PC-3 (cell line): ENCODE data around the gene TTF1. TPM values are rescaled to one million over a fixed set of nuclear protein-coding genes. Genes with fewer than 3 reads are reported as not detected.

ENCODE experiments used
- ATAC-seq: fragments of 200-7000 bp; cut with Tn5 transposase; 2 replicates; pipeline ENCODE4 v1.9.1; 2020; ENCODE audit warnings: mild to moderate bottlenecking, moderate library complexity
- BruUV-seq: library from RNA; stranded (reverse); fragments of 400-500 nt; replicated peaks from 2 replicates; lab custom pipeline; 2021; lab: Mats Ljungman, UMichigan
- CTCF ChIA-PET: fragments of 300-600 bp; sonication (Branson Sonifier 250); formaldehyde crosslinking; loops from one replicate; lab custom pipeline; 2022; ENCODE audit warnings: antibody characterized with exemption; lab: Charles Lee
- POLR2A ChIA-PET: fragments of 300-600 bp; sonication (Branson Sonifier 250); formaldehyde crosslinking; loops from one replicate; lab custom pipeline; 2022; ENCODE audit warnings: antibody characterized with exemption; ENCODE audit not compliant: unreplicated experiment; lab: Charles Lee
- DNase-seq: peaks from one replicate; pipeline ENCODE4 v3.0.0-alpha.2; 2015
- H2AFZ ChIP-seq: fragments of 300-600 bp; sonication (generic); 2 replicates; pipeline ENCODE4 v1.6.0; 2016; ENCODE audit warnings: antibody characterized with exemption, low read length
- H3F3A ChIP-seq: fragments of 300-600 bp; sonication (generic); one replicate; pipeline ENCODE4 v1.6.0; 2017; ENCODE audit warnings: antibody characterized with exemption, low read length, control low read depth, mild to moderate bottlenecking; ENCODE audit not compliant: unreplicated experiment
- H3K27ac ChIP-seq: fragments of 300-600 bp; sonication (generic); 2 replicates; pipeline ENCODE4 v1.5.1; 2016; ENCODE audit warnings: mild to moderate bottlenecking, low read length
- H3K27me3 ChIP-seq: fragments of 300-600 bp; sonication (generic); 2 replicates; pipeline ENCODE4 v1.6.1; 2016; ENCODE audit warnings: low read length, mixed read lengths
- H3K36me3 ChIP-seq: fragments of 300-600 bp; sonication (generic); 2 replicates; pipeline ENCODE4 v1.6.1; 2016; ENCODE audit warnings: low read depth, mixed run types, low read length, mixed read lengths
- H3K4me1 ChIP-seq: fragments of 300-600 bp; sonication (generic); 2 replicates; pipeline ENCODE4 v1.5.1; 2016; ENCODE audit warnings: low read length; ENCODE audit not compliant: insufficient read depth
- H3K4me2 ChIP-seq: fragments of 300-600 bp; sonication (generic); 2 replicates; pipeline ENCODE4 v1.6.0; 2016; ENCODE audit warnings: low read length
- H3K4me3 ChIP-seq: fragments of 300-600 bp; sonication (generic); 2 replicates; pipeline ENCODE4 v1.5.1; 2016; ENCODE audit warnings: mild to moderate bottlenecking, low read length, mixed read lengths
- H3K79me2 ChIP-seq: fragments of 300-600 bp; sonication (generic); 2 replicates; pipeline ENCODE4 v1.6.1; 2017; ENCODE audit warnings: low read length, mixed read lengths
- H3K9ac ChIP-seq: fragments of 300-600 bp; sonication (generic); 2 replicates; pipeline ENCODE4 v1.6.0; 2016; ENCODE audit warnings: mild to moderate bottlenecking, low read length
- H3K9me2 ChIP-seq: fragments of 300-600 bp; sonication (generic); replicated peaks from 2 replicates; pipeline ENCODE4 v1.6.1; 2016; ENCODE audit warnings: mixed run types, low read length, mixed read lengths
- H3K9me3 ChIP-seq: fragments of 300-600 bp; sonication (generic); 2 replicates; pipeline ENCODE4 v1.6.1; 2016; ENCODE audit warnings: low read length, mixed read lengths
- H4K20me1 ChIP-seq: fragments of 300-600 bp; sonication (generic); 2 replicates; pipeline ENCODE4 v1.6.1; 2016; ENCODE audit warnings: low read length, mixed read lengths
- CTCF ChIP-seq: fragments of 300-600 bp; sonication (generic); conservative IDR thresholded peaks from 2 replicates; pipeline ENCODE4 v1.5.1; 2017; ENCODE audit warnings: antibody characterized with exemption, low read depth, mild to moderate bottlenecking, low read length
- EZH2 ChIP-seq: fragments of 300-600 bp; sonication (generic); IDR thresholded peaks from one replicate; pipeline ENCODE4 v1.6.1; 2017; ENCODE audit warnings: antibody characterized with exemption, mild to moderate bottlenecking, low read length; ENCODE audit not compliant: unreplicated experiment
- EZH2phosphoT487 ChIP-seq: fragments of 300-600 bp; sonication (generic); IDR thresholded peaks from 2 replicates; pipeline ENCODE4 v1.6.1; 2018; ENCODE audit warnings: mild to moderate bottlenecking, antibody characterized with exemption, low read length, borderline replicate concordance
- intact Hi-C: fragments of 100-400 bp; cut with micrococcal nuclease; formaldehyde crosslinking; loops from 2 replicates; pipeline ENCODE4 v1.9.0; 2023
- total RNA-seq: library from RNA; depleted of rRNA; stranded (reverse); fragments of >200 nt; gene quantifications from 2 replicates; pipeline ENCODE4 v1.2.3, GENCODE V29; 2014

Gene TTF1
- total RNA-seq, 1 experiment from 2014 or later: 9.6 TPM

DNA sequence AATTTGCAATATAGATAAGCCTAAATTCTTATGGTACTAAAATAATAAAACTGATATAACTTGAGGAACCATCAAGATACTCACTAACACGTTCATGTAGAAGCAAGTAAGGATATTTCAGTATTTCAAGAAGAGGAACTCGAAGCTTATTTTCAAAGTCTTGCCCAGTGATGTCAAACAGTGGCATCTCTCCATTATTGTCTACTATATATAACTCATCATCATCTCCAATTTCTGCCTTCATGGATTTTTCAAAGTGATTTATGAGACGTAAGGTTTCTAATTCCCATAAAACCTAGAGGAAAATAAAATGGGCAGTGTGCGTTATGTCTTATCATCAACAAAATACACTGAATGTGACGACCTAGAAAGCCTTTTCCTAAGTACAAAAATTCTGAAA, 60.5 kb downstream of the TTF1 start:
- H3K9ac ChIP-seq: no peak overlapping the region
- no peak overlapping the region for H3K4me3 ChIP-seq
- no peaks in the 10 kb centered on the region for H3K27me3 ChIP-seq
- no peak for TF ChIP-seq EZH2
- no peak for TF ChIP-seq EZH2phosphoT487
- no peak for TF ChIP-seq CTCF
- ChIA-PET POLR2A (no interaction called here), CTCF (no interaction called here)
- no peaks in the 10 kb centered on the region for H3K4me1 ChIP-seq
- 0 out of 2 replicates have a peak, but pooled peaks cover 4% of the 10 kb centered on the region for H3K79me2 ChIP-seq
- H3K9me2 ChIP-seq: no peaks in the 10 kb centered on the region
- no TSS peak for BruUV-seq
- no peak for ATAC-seq
- H3K4me2 ChIP-seq: no peak overlapping the region
- H3K27ac ChIP-seq: no peak overlapping the region
- no peaks in the 10 kb centered on the region for H3K9me3 ChIP-seq
- peaks cover 32% of the 10 kb centered on the region for H3K36me3 ChIP-seq
- DNase-seq: no peak
- intact Hi-C loops: no loop called here
- H2AFZ ChIP-seq: no peak overlapping the region
- no peaks in the 10 kb centered on the region for H4K20me1 ChIP-seq
- no peaks in the 10 kb centered on the region for H3F3A ChIP-seq

- no TSS peak for BruUV-seq
- H3K4me3 ChIP-seq: no peak overlapping the region
- ATAC-seq: no peak
- no peak for DNase-seq
- no peaks in the 10 kb centered on the region for H3F3A ChIP-seq
- H3K9ac ChIP-seq: no peak overlapping the region
- no peak overlapping the region for H2AFZ ChIP-seq
- no peaks in the 10 kb centered on the region for H3K79me2 ChIP-seq
- no peak for TF ChIP-seq CTCF
- no peak for TF ChIP-seq EZH2phosphoT487
- TF ChIP-seq EZH2: no peak
- H3K9me3 ChIP-seq: no peaks in the 10 kb centered on the region
- intact Hi-C loops: no loop called here
- peaks cover 26% of the 10 kb centered on the region for H3K36me3 ChIP-seq
- H3K4me2 ChIP-seq: no peak overlapping the region
- no peaks in the 10 kb centered on the region for H3K27me3 ChIP-seq
- CTCF ChIA-PET: no interaction called here
- POLR2A ChIA-PET: no interaction called here
- no peaks in the 10 kb centered on the region for H4K20me1 ChIP-seq
- no peak overlapping the region for H3K27ac ChIP-seq
- H3K4me1 ChIP-seq: no peaks in the 10 kb centered on the region
- no peaks in the 10 kb centered on the region for H3K9me2 ChIP-seq
Observed at GRCh38 chr9:132341177-132341840, 65.3 kb downstream of the TTF1 start.

DNA sequence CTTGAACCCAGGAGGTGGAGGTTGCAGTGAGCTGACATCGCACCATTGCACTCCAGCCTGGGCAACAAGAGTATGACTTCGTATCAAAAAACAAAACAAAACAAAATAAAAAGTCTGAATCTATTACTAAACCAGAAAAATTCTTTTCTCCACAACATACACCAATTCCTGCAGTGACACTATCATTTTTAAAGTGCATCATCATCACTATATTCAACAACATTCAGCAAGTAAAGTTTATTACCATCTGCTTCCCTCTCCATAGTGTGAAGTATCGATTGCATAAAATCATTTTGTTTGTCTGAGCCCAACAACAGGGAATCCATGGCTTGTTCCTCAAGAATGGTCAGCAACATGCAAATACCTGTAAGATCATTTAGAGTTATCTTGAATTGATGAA, 72.3 kb downstream of the TTF1 start:
- no peak overlapping the region for H3K9ac ChIP-seq
- no peak overlapping the region for H3K27ac ChIP-seq
- H3K9me3 ChIP-seq: no peaks in the 10 kb centered on the region
- no peak overlapping the region for H3K4me2 ChIP-seq
- H3K4me1 ChIP-seq: no peaks in the 10 kb centered on the region
- H3F3A ChIP-seq: no peaks in the 10 kb centered on the region
- H3K79me2 ChIP-seq: no peaks in the 10 kb centered on the region
- no peak overlapping the region for H2AFZ ChIP-seq
- ATAC-seq (no peak), DNase-seq (no peak)
- CTCF ChIA-PET: no interaction called here
- H3K36me3 ChIP-seq: peaks cover 27% of the 10 kb centered on the region
- POLR2A ChIA-PET: no interaction called here
- H3K9me2 ChIP-seq: no peaks in the 10 kb centered on the region
- no peaks in the 10 kb centered on the region for H3K27me3 ChIP-seq
- no TSS peak for BruUV-seq
- intact Hi-C loops: no loop called here
- TF ChIP-seq EZH2phosphoT487 (no peak), CTCF (no peak), EZH2 (no peak)
- no peaks in the 10 kb centered on the region for H4K20me1 ChIP-seq
- H3K4me3 ChIP-seq: no peak overlapping the region
